ENCODE data around the gene CPNE4. TPM values are rescaled to one million over a fixed set of nuclear protein-coding genes. Genes with fewer than 3 reads are reported as not detected.

CPNE4 gene
- total and polyA plus RNA-seq, 5 donors from 2014 or later: not detected

- no peak for DNase-seq
- Histone ChIP-seq H3K36me3 (ENCODE audit: control insufficient read depth, insufficient read depth, low read length) (no peaks in the 10 kb centered on the region), H3K27me3 (ENCODE audit: control insufficient read depth, insufficient read depth, low read length) (peaks cover 17% of the 10 kb centered on the region), H3K9me3 (ENCODE audit: control insufficient read depth in 2 of 2, low read length in 2 of 2) (no peaks in the 10 kb centered on the region), H3K27ac (ENCODE audit: insufficient read depth, low read length, poor library complexity, severe bottlenecking) (no peak overlapping the region), H3K4me1 (ENCODE audit: control insufficient read depth, insufficient read depth, low read length, poor library complexity, severe bottlenecking) (no peaks in the 10 kb centered on the region), H3K4me3 (ENCODE audit: low read depth, low read length) (no peak overlapping the region)
- no peaks in the 10 kb centered on the region for H3K4me1 Mint-ChIP-seq
- H3K27ac Mint-ChIP-seq: no peak overlapping the region
- no peak for ATAC-seq (ENCODE audit: low read depth in 2 of 2)
- H3K4me3 Mint-ChIP-seq: no peak overlapping the region
- H3K36me3 Mint-ChIP-seq: no peaks in the 10 kb centered on the region
- H3K9me3 Mint-ChIP-seq: peaks cover 0 to 3% (median 0%) of the 10 kb centered on the region in 7 donors
- H3K27me3 Mint-ChIP-seq: peaks cover 24% of the 10 kb centered on the region
Observed at GRCh38 chr3:131540143-131540542, 494.7 kb downstream of the CPNE4 start.

GRCh38 chr3:131538968-131539367 lies 495.8 kb downstream of the CPNE4 start:
- Mint-ChIP-seq H3K4me1 (no peaks in the 10 kb centered on the region), H3K9me3 (peaks cover 0 to 3% (median 0%) of the 10 kb centered on the region in 7 donors), H3K27me3 (peaks cover 19% of the 10 kb centered on the region)

GRCh38 chr3:131537531-131537930 lies 497.3 kb downstream of the CPNE4 start:
- Mint-ChIP-seq H3K36me3 (no peaks in the 10 kb centered on the region), H3K4me1 (no peaks in the 10 kb centered on the region), H3K27me3 (peaks cover 21% of the 10 kb centered on the region), H3K27ac (no peak overlapping the region), H3K9me3 (peaks cover 0 to 3% (median 0%) of the 10 kb centered on the region in 7 donors), H3K4me3 (no peak overlapping the region)
- Histone ChIP-seq H3K9me3 (ENCODE audit: control insufficient read depth in 2 of 2, low read length in 2 of 2) (no peaks in the 10 kb centered on the region), H3K4me1 (ENCODE audit: control insufficient read depth, insufficient read depth, low read length, poor library complexity, severe bottlenecking) (no peaks in the 10 kb centered on the region), H3K27me3 (ENCODE audit: control insufficient read depth, insufficient read depth, low read length) (peaks cover 17% of the 10 kb centered on the region), H3K27ac (ENCODE audit: insufficient read depth, low read length, poor library complexity, severe bottlenecking) (no peak overlapping the region), H3K36me3 (ENCODE audit: control insufficient read depth, insufficient read depth, low read length) (no peaks in the 10 kb centered on the region), H3K4me3 (ENCODE audit: low read depth, low read length) (no peak overlapping the region)
- DNase-seq (no peak), ATAC-seq (ENCODE audit: low read depth in 2 of 2) (no peak)

More at GRCh38 chr3:131538968-131539367, 495.8 kb downstream of the CPNE4 start:
- Histone ChIP-seq H3K36me3 (ENCODE audit: control insufficient read depth, insufficient read depth, low read length) (no peaks in the 10 kb centered on the region), H3K27me3 (ENCODE audit: control insufficient read depth, insufficient read depth, low read length) (peaks cover 16% of the 10 kb centered on the region), H3K9me3 (ENCODE audit: control insufficient read depth in 2 of 2, low read length in 2 of 2) (no peaks in the 10 kb centered on the region), H3K4me3 (ENCODE audit: low read depth, low read length) (no peak overlapping the region), H3K4me1 (ENCODE audit: control insufficient read depth, insufficient read depth, low read length, poor library complexity, severe bottlenecking) (no peaks in the 10 kb centered on the region), H3K27ac (ENCODE audit: insufficient read depth, low read length, poor library complexity, severe bottlenecking) (no peak overlapping the region)
- Mint-ChIP-seq H3K4me3 (no peak overlapping the region), H3K27ac (no peak overlapping the region), H3K36me3 (no peaks in the 10 kb centered on the region)
- DNase-seq: no peak
- no peak for ATAC-seq (ENCODE audit: low read depth in 2 of 2)

- Histone ChIP-seq H3K27me3 (ENCODE audit: control insufficient read depth, insufficient read depth, low read length) (peaks cover 13% of the 10 kb centered on the region), H3K27ac (ENCODE audit: insufficient read depth, low read length, poor library complexity, severe bottlenecking) (no peak overlapping the region), H3K36me3 (ENCODE audit: control insufficient read depth, insufficient read depth, low read length) (no peaks in the 10 kb centered on the region), H3K9me3 (ENCODE audit: control insufficient read depth in 2 of 2, low read length in 2 of 2) (no peaks in the 10 kb centered on the region), H3K4me1 (ENCODE audit: control insufficient read depth, insufficient read depth, low read length, poor library complexity, severe bottlenecking) (no peaks in the 10 kb centered on the region), H3K4me3 (ENCODE audit: low read depth, low read length) (no peak overlapping the region)
- peaks cover 0 to 3% (median 0%) of the 10 kb centered on the region in 7 donors for H3K9me3 Mint-ChIP-seq
- H3K27ac Mint-ChIP-seq: no peak overlapping the region
- no peak overlapping the region for H3K4me3 Mint-ChIP-seq
- peaks cover 19% of the 10 kb centered on the region for H3K27me3 Mint-ChIP-seq
- no peaks in the 10 kb centered on the region for H3K36me3 Mint-ChIP-seq
- DNase-seq: no peak
- no peaks in the 10 kb centered on the region for H3K4me1 Mint-ChIP-seq
- no peak for ATAC-seq (ENCODE audit: low read depth in 2 of 2)
Observed at GRCh38 chr3:131535596-131535995, 499.2 kb downstream of the CPNE4 start.

GRCh38 chr3:131535131-131535530 lies 499.7 kb downstream of the CPNE4 start:
- H3K4me3 ChIP-seq (ENCODE audit: low read depth, low read length): no peak overlapping the region
- no peak for ATAC-seq (ENCODE audit: low read depth in 2 of 2)
- H3K4me1 Mint-ChIP-seq: no peaks in the 10 kb centered on the region
- no peak overlapping the region for H3K4me3 Mint-ChIP-seq
- H3K27me3 ChIP-seq (ENCODE audit: control insufficient read depth, insufficient read depth, low read length): peaks cover 13% of the 10 kb centered on the region
- H3K4me1 ChIP-seq (ENCODE audit: control insufficient read depth, insufficient read depth, low read length, poor library complexity, severe bottlenecking): no peaks in the 10 kb centered on the region
- H3K36me3 ChIP-seq (ENCODE audit: control insufficient read depth, insufficient read depth, low read length): no peaks in the 10 kb centered on the region
- no peaks in the 10 kb centered on the region for H3K36me3 Mint-ChIP-seq
- peaks cover 19% of the 10 kb centered on the region for H3K27me3 Mint-ChIP-seq
- H3K27ac Mint-ChIP-seq: no peak overlapping the region
- H3K9me3 Mint-ChIP-seq: peaks cover 0 to 3% (median 0%) of the 10 kb centered on the region in 7 donors
- no peak overlapping the region for H3K27ac ChIP-seq (ENCODE audit: insufficient read depth, low read length, poor library complexity, severe bottlenecking)
- H3K9me3 ChIP-seq (ENCODE audit: control insufficient read depth in 2 of 2, low read length in 2 of 2): no peaks in the 10 kb centered on the region
- DNase-seq: no peak

GRCh38 chr3:131532645-131533044 lies 502.2 kb downstream of the CPNE4 start:
- no peak for DNase-seq
- H3K4me1 ChIP-seq (ENCODE audit: control insufficient read depth, insufficient read depth, low read length, poor library complexity, severe bottlenecking): no peaks in the 10 kb centered on the region
- H3K27me3 Mint-ChIP-seq: peaks cover 33% of the 10 kb centered on the region
- peaks cover 0 to 3% (median 0%) of the 10 kb centered on the region in 7 donors for H3K9me3 Mint-ChIP-seq
- no peaks in the 10 kb centered on the region for H3K36me3 Mint-ChIP-seq
- no peak overlapping the region for H3K4me3 ChIP-seq (ENCODE audit: low read depth, low read length)
- no peak overlapping the region for H3K27ac ChIP-seq (ENCODE audit: insufficient read depth, low read length, poor library complexity, severe bottlenecking)
- H3K4me3 Mint-ChIP-seq: no peak overlapping the region
- no peaks in the 10 kb centered on the region for H3K9me3 ChIP-seq (ENCODE audit: control insufficient read depth in 2 of 2, low read length in 2 of 2)
- H3K27ac Mint-ChIP-seq: no peak overlapping the region
- no peaks in the 10 kb centered on the region for H3K4me1 Mint-ChIP-seq
- H3K36me3 ChIP-seq (ENCODE audit: control insufficient read depth, insufficient read depth, low read length): no peaks in the 10 kb centered on the region
- no peak for ATAC-seq (ENCODE audit: low read depth in 2 of 2)
- peaks cover 18% of the 10 kb centered on the region for H3K27me3 ChIP-seq (ENCODE audit: control insufficient read depth, insufficient read depth, low read length)

GRCh38 chr3:131530843-131531242 lies 504.0 kb downstream of the CPNE4 start:
- Histone ChIP-seq H3K27ac (ENCODE audit: insufficient read depth, low read length, poor library complexity, severe bottlenecking) (no peak overlapping the region), H3K9me3 (ENCODE audit: control insufficient read depth in 2 of 2, low read length in 2 of 2) (no peaks in the 10 kb centered on the region), H3K4me1 (ENCODE audit: control insufficient read depth, insufficient read depth, low read length, poor library complexity, severe bottlenecking) (no peaks in the 10 kb centered on the region), H3K36me3 (ENCODE audit: control insufficient read depth, insufficient read depth, low read length) (no peaks in the 10 kb centered on the region), H3K27me3 (ENCODE audit: control insufficient read depth, insufficient read depth, low read length) (peaks cover 19% of the 10 kb centered on the region), H3K4me3 (ENCODE audit: low read depth, low read length) (no peak overlapping the region)
- no peak for DNase-seq
- Mint-ChIP-seq H3K4me1 (no peaks in the 10 kb centered on the region), H3K9me3 (peaks cover 0 to 3% (median 0%) of the 10 kb centered on the region in 7 donors), H3K36me3 (no peaks in the 10 kb centered on the region), H3K4me3 (no peak overlapping the region), H3K27me3 (peaks cover 34% of the 10 kb centered on the region), H3K27ac (no peak overlapping the region)
- no peak for ATAC-seq (ENCODE audit: low read depth in 2 of 2)

GRCh38 chr3:131530388-131530787 lies 504.4 kb downstream of the CPNE4 start:
- Histone ChIP-seq H3K27me3 (ENCODE audit: control insufficient read depth, insufficient read depth, low read length) (peaks cover 16% of the 10 kb centered on the region), H3K4me1 (ENCODE audit: control insufficient read depth, insufficient read depth, low read length, poor library complexity, severe bottlenecking) (no peaks in the 10 kb centered on the region), H3K4me3 (ENCODE audit: low read depth, low read length) (no peak overlapping the region), H3K27ac (ENCODE audit: insufficient read depth, low read length, poor library complexity, severe bottlenecking) (no peak overlapping the region), H3K9me3 (ENCODE audit: control insufficient read depth in 2 of 2, low read length in 2 of 2) (no peaks in the 10 kb centered on the region), H3K36me3 (ENCODE audit: control insufficient read depth, insufficient read depth, low read length) (no peaks in the 10 kb centered on the region)
- H3K4me1 Mint-ChIP-seq: no peaks in the 10 kb centered on the region
- no peak for DNase-seq
- H3K9me3 Mint-ChIP-seq: peaks cover 0 to 3% (median 0%) of the 10 kb centered on the region in 7 donors
- no peak for ATAC-seq (ENCODE audit: low read depth in 2 of 2)
- H3K36me3 Mint-ChIP-seq: no peaks in the 10 kb centered on the region
- peaks cover 37% of the 10 kb centered on the region for H3K27me3 Mint-ChIP-seq
- H3K4me3 Mint-ChIP-seq: no peak overlapping the region
- H3K27ac Mint-ChIP-seq: no peak overlapping the region

Measured in CD4-positive, CD25-positive, alpha-beta regulatory T cell (primary cell).